WTC11 (cell line): ENCODE measurements around the gene PHTF2.

Experiments
- ATF3 ChIP-seq: sonication (generic); formaldehyde crosslinking; conservative IDR thresholded peaks from 2 replicates; pipeline ENCODE4 v1.8.1; 2022; ENCODE audit warnings: mild to moderate bottlenecking, missing genetic modification reagents
- CTCF ChIP-seq: fragments of 200-600 bp; IDR thresholded peaks from 2 replicates; pipeline ENCODE4 v1.8.0; 2022; ENCODE audit warnings: antibody characterized with exemption
- E2F5 ChIP-seq: sonication (generic); formaldehyde crosslinking; IDR thresholded peaks from 2 replicates; pipeline ENCODE4 v1.8.1; 2022; ENCODE audit warnings: mild to moderate bottlenecking, moderate library complexity, missing genetic modification reagents
- ELF4 ChIP-seq: sonication (generic); formaldehyde crosslinking; IDR thresholded peaks from 2 replicates; pipeline ENCODE4 v1.8.1; 2022; ENCODE audit warnings: low read depth, mild to moderate bottlenecking, moderate library complexity, missing genetic modification reagents
- GRHL2 ChIP-seq: fragments of 250-450 bp; sonication (Bioruptor Pico); IDR thresholded peaks from 2 replicates; pipeline ENCODE4 v1.8.0; 2022; ENCODE audit warnings: mild to moderate bottlenecking, moderate library complexity; ENCODE audit not compliant: insufficient replicate concordance, severe bottlenecking
- MLX ChIP-seq: sonication (generic); formaldehyde crosslinking; IDR thresholded peaks from 2 replicates; pipeline ENCODE4 v1.8.1; 2023; ENCODE audit warnings: mild to moderate bottlenecking, missing genetic modification reagents, moderate library complexity
- NFATC4 ChIP-seq: fragments of 250-450 bp; sonication (Bioruptor Pico); IDR thresholded peaks from 2 replicates; pipeline ENCODE4 v1.9.0; 2021; ENCODE audit warnings: mild to moderate bottlenecking
- RORB ChIP-seq: fragments of 250-450 bp; sonication (Bioruptor Pico); IDR thresholded peaks from 2 replicates; pipeline ENCODE4 v1.9.0; 2021; ENCODE audit warnings: mild to moderate bottlenecking
- SP1 ChIP-seq: sonication (generic); formaldehyde crosslinking; conservative IDR thresholded peaks from 2 replicates; pipeline ENCODE4 v1.8.1; 2022; ENCODE audit warnings: missing genetic modification reagents
- TCF7 ChIP-seq: sonication (generic); formaldehyde crosslinking; IDR thresholded peaks from 2 replicates; pipeline ENCODE4 v1.8.0; 2022; ENCODE audit warnings: mild to moderate bottlenecking, low read depth, missing genetic modification reagents, moderate library complexity
- ZNF121 ChIP-seq: sonication (generic); formaldehyde crosslinking; IDR thresholded peaks from 2 replicates; pipeline ENCODE4 v1.8.0; 2023; ENCODE audit warnings: missing genetic modification reagents
- TF ChIP-seq, protein P1 (sequence below): sonication (generic); formaldehyde crosslinking; IDR thresholded peaks from 2 replicates; pipeline ENCODE4 v1.8.0; 2023; ENCODE audit warnings: missing genetic modification reagents
- TF ChIP-seq, protein P2 (sequence below): sonication (generic); formaldehyde crosslinking; IDR thresholded peaks from 2 replicates; pipeline ENCODE4 v1.8.1; 2023; ENCODE audit warnings: mild to moderate bottlenecking, missing genetic modification reagents, moderate library complexity
- TF ChIP-seq, protein P3 (sequence below): sonication (generic); formaldehyde crosslinking; IDR thresholded peaks from 2 replicates; pipeline ENCODE4 v1.8.0; 2022; ENCODE audit warnings: mild to moderate bottlenecking, missing genetic modification reagents

DNA sequence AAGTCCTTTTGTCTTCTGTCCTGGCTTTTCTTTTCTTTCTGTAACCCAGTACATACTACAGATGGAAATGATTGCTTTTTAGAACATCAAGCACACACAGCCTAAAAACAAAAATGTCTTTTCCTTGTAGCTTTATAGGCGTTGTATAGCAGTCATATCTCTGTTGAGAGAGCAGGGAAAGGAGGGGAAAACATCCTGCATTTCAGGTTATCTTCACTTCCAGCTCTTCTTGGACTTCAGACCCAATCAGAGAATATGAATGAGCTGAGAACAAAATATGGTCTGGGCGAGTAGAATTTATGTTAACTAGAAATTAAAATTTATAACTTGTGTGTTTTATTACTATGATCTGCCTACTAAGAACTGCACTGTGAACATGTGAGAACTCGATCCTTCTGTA is 15.0 kb upstream of the PHTF2 start:
- TF ChIP-seq CTCF (no peak), ZNF121 (CRISPR knock-in tag) (no peak), RORB (no peak), ELF4 (CRISPR knock-in tag) (no peak), SP1 (CRISPR knock-in tag) (no peak), ATF3 (no peak), NFATC4 (CRISPR knock-in tag) (no peak), MLX (CRISPR knock-in tag) (no peak), E2F5 (CRISPR knock-in tag) (no peak), TCF7 (CRISPR knock-in tag) (no peak), GRHL2 (CRISPR knock-in tag) (no peak)
- TF ChIP-seq, protein P1, sequence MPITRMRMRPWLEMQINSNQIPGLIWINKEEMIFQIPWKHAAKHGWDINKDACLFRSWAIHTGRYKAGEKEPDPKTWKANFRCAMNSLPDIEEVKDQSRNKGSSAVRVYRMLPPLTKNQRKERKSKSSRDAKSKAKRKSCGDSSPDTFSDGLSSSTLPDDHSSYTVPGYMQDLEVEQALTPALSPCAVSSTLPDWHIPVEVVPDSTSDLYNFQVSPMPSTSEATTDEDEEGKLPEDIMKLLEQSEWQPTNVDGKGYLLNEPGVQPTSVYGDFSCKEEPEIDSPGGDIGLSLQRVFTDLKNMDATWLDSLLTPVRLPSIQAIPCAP (CRISPR knock-in tag): no peak
- TF ChIP-seq, protein P2, sequence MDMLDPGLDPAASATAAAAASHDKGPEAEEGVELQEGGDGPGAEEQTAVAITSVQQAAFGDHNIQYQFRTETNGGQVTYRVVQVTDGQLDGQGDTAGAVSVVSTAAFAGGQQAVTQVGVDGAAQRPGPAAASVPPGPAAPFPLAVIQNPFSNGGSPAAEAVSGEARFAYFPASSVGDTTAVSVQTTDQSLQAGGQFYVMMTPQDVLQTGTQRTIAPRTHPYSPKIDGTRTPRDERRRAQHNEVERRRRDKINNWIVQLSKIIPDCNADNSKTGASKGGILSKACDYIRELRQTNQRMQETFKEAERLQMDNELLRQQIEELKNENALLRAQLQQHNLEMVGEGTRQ: no peak
- TF ChIP-seq, protein P3, sequence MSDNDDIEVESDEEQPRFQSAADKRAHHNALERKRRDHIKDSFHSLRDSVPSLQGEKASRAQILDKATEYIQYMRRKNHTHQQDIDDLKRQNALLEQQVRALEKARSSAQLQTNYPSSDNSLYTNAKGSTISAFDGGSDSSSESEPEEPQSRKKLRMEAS: no peak
